Colonic mucosa (tissue), 4 donors: Measurements from ENCODE around the gene MKNK1. TPM values are rescaled to one million over a fixed set of nuclear protein-coding genes. Genes with fewer than 3 reads are reported as not detected.
"Not testable (repeated sequence)": the region's sequence is repeated elsewhere in the genome, so short reads cannot be mapped to it uniquely, and the experiment has no call there.

Experiments
- DNase-seq: peaks from one replicate; pipeline ENCODE4 v3.0.0-alpha.2; 2020
- H3K27ac ChIP-seq: fragments of 200-600 bp; one replicate; pipeline ENCODE4 v1.8.0; 2021
- H3K27me3 ChIP-seq: fragments of 200-600 bp; one replicate; pipeline ENCODE4 v1.8.0; 2021
- H3K36me3 ChIP-seq: fragments of 200-600 bp; one replicate; pipeline ENCODE4 v1.8.0; 2021
- H3K4me1 ChIP-seq: fragments of 200-600 bp; one replicate; pipeline ENCODE4 v1.8.0; 2021; ENCODE audit warnings: mild to moderate bottlenecking
- H3K4me3 ChIP-seq: fragments of 200-600 bp; one replicate; pipeline ENCODE4 v1.8.0; 2021
- H3K9ac ChIP-seq, 2 donors: one replicate each; pipeline ENCODE4 v1.7.0; 2013; ENCODE audit warnings: control low read depth in 2 of 2, low read depth in 2 of 2, low read length in 2 of 2
- H3K9me3 ChIP-seq: fragments of 200-600 bp; one replicate; pipeline ENCODE4 v1.8.0; 2021
- CTCF ChIP-seq: fragments of 200-600 bp; IDR thresholded peaks from one replicate; pipeline ENCODE4 v1.8.0; 2022; ENCODE audit warnings: antibody characterized with exemption, mild to moderate bottlenecking
- intact Hi-C: fragments of 100-400 bp; cut with DNase I; formaldehyde crosslinking; loops from one replicate; pipeline ENCODE4 v1.14.1; 2022
- total RNA-seq, 2 donors: library from RNA; stranded (reverse); fragmentation: NEBNext Ultra II Directional in 1 of 2; extraction: Animal tissue kit (Norgen Biotek cat#: 25700) in 1 of 2; gene quantifications; one replicate each; pipeline ENCODE4 v1.2.1, GENCODE V29; 2021
- donor health status: healthy.
- donor health status: DM: no; HTN: no; CAD: no.
- donor health status: DM: no; HTN: no; CAD: no.

MKNK1 gene
- 10 to 100 TPM; 27.0 to 36.8 TPM for total RNA-seq

DNA sequence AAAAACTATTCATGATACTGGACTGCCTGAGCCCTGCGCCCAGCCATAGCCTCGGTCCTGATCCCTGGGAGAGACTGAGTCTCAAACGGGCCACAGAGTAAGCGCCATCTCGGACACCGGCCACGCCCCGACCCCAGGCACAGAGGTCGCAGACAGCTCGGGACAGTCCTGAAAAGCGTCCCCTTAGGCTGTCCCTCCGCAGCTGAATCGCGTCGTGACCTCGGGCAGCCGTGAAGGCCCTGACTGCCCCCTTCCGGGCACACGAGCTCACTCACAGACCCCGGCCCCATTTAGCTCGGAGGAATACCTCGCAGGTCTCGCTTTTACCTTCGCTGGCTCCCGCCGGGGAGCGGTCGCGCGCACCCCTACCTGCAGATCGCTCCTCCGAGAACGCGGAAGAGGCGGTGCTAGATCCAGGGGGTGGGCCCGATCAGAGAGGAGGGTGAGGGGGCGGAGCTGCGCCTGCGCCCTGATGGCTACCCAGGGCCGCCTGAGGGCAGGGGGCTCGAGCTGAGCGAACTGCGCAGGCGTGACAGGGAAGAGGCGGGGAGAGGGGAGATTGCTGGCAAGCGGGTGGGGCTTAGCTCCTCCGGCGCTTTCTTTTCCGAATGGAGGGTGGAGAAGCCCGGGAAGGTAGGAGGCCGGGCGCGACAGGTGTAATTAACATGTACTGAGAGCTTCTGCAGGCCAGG is at the start of gene MKNK1:
TSS of gene MKNK1 (minus strand) at position 411 of the 692 bp plus-strand sequence. CDS start 20,941 bp downstream, outside the sequence.
- Histone ChIP-seq H3K9me3 (no peaks in the 10 kb centered on the region), H3K27ac (peak within 1 kb of the TSS; percentile 73), H3K4me3 (peak within 1 kb of the TSS; percentile 71), H3K36me3 (peaks cover 7% of the 10 kb centered on the region), H3K4me1 (peaks cover 8% of the 10 kb centered on the region), H3K9ac (peak within 1 kb of the TSS; percentile 87 to 97), H3K27me3 (no peaks in the 10 kb centered on the region)
- peak; percentile 99 for DNase-seq
- TF ChIP-seq CTCF: no peak
- intact Hi-C loops: no loop called here

- H3K27me3 ChIP-seq: no peaks in the 10 kb centered on the region
- DNase-seq: peak; percentile 21
- no peaks in the 10 kb centered on the region for H3K4me1 ChIP-seq
- H3K9ac ChIP-seq: peak overlapping the region in 1 of 2 donors; percentile 62
- H3K36me3 ChIP-seq: no peaks in the 10 kb centered on the region
- no peak overlapping the region for H3K4me3 ChIP-seq
- H3K9me3 ChIP-seq: no peaks in the 10 kb centered on the region
- TF ChIP-seq CTCF: no peak
- intact Hi-C loops: no loop called here
- H3K27ac ChIP-seq: peak overlapping the region; percentile 73
These were observed 49.4 kb upstream of the MKNK1 start for GRCh38 chr1:46653405-46653958.

DNA sequence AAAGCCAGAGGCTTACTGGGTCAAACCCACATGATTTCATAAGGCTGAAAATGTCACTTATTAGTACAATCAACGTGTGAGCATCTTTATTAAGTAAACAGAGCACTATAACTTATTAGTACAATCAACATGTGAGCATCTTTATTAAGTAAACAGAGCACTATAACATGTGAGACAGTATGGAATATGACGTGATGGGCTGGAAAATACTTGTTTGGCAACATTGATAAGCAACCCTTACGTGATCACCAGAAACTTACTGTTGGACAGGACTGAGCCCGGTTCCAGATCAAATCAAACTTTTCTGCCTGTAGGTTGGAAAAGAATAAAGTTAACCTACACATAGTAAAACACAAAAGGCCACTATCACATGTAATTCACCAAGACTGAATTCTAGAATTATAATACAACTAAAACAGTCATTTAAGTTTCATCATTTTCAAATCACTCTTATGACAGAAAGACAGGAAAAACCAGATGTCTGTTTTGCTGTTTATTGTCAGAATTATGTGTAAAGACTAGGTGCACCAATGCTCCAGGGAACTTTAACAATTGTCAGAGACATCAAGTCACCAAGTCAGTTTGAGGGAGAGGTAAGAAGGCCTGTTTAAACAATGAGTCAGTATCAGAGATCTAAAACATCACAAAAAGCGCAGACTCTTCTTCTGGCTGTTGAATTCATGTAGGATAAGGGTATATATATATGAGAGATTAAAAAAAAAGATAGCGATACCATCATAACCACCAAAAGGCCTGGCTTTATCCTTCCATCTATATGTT is 48.4 kb upstream of the MKNK1 start:
- no peak overlapping the region for H3K4me3 ChIP-seq
- TF ChIP-seq CTCF: no peak
- H3K9me3 ChIP-seq: no peaks in the 10 kb centered on the region
- H3K4me1 ChIP-seq: no peaks in the 10 kb centered on the region
- intact Hi-C loops: no loop called here
- H3K27me3 ChIP-seq: no peaks in the 10 kb centered on the region
- peak overlapping the region; percentile 48 to 62 for H3K9ac ChIP-seq
- DNase-seq: no peak
- no peaks in the 10 kb centered on the region for H3K36me3 ChIP-seq
- peak overlapping the region; percentile 73 for H3K27ac ChIP-seq

- H3K27ac ChIP-seq, H3K4me3 ChIP-seq, H3K36me3 ChIP-seq, H3K27me3 ChIP-seq, H3K9me3 ChIP-seq, H3K9ac ChIP-seq, intact Hi-C loops, H3K4me1 ChIP-seq, DNase-seq: not testable (repeated sequence)
These were observed 47.1 kb upstream of the MKNK1 start for GRCh38 chr1:46651152-46651551.

DNA sequence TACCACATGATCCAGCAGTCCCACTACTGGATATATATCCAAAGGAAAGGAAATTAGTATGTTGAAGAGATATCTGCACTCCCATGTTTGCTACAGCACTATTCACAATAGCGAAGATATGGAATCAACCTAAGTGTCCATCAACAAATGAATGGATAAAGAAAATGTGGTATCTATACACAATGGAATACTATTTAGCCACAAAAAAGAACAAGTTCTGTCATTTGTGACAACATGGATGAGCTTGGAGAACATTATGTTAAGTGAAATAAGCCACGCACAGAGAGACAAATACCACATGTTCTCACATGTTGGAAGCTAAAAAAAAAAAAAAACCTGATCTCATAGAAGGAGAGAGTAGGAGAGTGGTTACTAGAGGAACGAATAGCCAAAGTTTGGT is 46.4 kb upstream of the MKNK1 start:
- no peaks in the 10 kb centered on the region for H3K9me3 ChIP-seq
- no peak overlapping the region for H3K9ac ChIP-seq
- H3K36me3 ChIP-seq: no peaks in the 10 kb centered on the region
- no peak for TF ChIP-seq CTCF
- no peak overlapping the region for H3K27ac ChIP-seq
- intact Hi-C loops: no loop called here
- H3K27me3 ChIP-seq: no peaks in the 10 kb centered on the region
- H3K4me3 ChIP-seq: no peak overlapping the region
- no peaks in the 10 kb centered on the region for H3K4me1 ChIP-seq
- DNase-seq: no peak
